HepG2 (cell line): ENCODE measurements around the gene POLR2B.

Source experiments
- FOXA1 ChIP-seq, 2 experiments: fragments of 450-650 bp in 1 of 2; sonication (generic) in 1 of 2; formaldehyde crosslinking in 1 of 2; IDR thresholded peaks; 2 replicates each; pipeline versions ENCODE4 v1.4.0 to v1.6.1; 2016 to 2020; ENCODE audit warnings: missing genetic modification reagents in 1 of 2
- MAFG ChIP-seq: sonication (generic); formaldehyde crosslinking; IDR thresholded peaks from 2 replicates; pipeline ENCODE4 v1.5.1; 2020; ENCODE audit warnings: mild to moderate bottlenecking, missing genetic modification reagents
- SP1 ChIP-seq, 2 experiments: fragments of 450-650 bp in 1 of 2; sonication (generic) in 1 of 2; formaldehyde crosslinking in 1 of 2; IDR thresholded peaks; 2 replicates each; pipeline versions ENCODE4 v1.4.0 to v1.6.1; 2016 to 2020; ENCODE audit warnings: missing genetic modification reagents in 1 of 2
- TF ChIP-seq, protein P1 (sequence below): sonication (generic); formaldehyde crosslinking; IDR thresholded peaks from 2 replicates; pipeline ENCODE4 v1.5.0; 2020; ENCODE audit warnings: mild to moderate bottlenecking, missing genetic modification reagents, moderate library complexity

DNA sequence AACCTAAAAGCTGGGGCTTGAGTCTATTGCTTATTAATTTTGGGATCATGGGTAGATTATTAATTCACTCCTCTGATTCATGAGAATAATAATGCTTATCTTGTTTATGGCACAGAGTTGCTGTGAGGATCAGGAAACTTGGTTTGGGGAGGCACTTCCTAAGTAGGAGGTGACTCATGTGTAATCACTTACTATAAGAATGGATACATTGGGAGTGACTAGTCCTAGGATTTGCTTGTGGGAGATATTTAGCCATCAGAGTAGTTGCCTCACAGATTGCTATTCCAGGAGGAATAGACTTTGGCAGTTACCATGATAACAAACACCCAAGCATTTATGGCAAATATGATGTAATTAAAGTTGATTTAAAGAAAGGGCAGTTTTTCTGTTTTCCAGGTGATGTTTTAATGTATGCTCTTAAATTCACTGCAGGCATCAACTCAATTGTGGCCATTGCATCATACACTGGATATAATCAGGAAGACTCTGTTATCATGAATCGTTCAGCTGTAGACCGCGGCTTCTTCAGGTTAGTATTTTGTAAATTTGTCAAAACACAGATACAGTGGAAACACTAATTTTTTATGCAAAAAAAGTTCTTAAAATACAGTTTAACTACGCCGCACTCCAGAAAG is 41.9 kb downstream of the POLR2B start:
- TF ChIP-seq SP1 (IDR thresholded peaks at IDR 0.05), result no peak
- TF ChIP-seq SP1 (CRISPR knock-in tag; IDR thresholded peaks at IDR 0.05), result no peak
- TF ChIP-seq FOXA1 (IDR thresholded peaks at IDR 0.05), result no peak
- no peak for TF ChIP-seq FOXA1 (CRISPR knock-in tag; IDR thresholded peaks at IDR 0.05)
- no peak for TF ChIP-seq MAFG
- TF ChIP-seq, protein P1, sequence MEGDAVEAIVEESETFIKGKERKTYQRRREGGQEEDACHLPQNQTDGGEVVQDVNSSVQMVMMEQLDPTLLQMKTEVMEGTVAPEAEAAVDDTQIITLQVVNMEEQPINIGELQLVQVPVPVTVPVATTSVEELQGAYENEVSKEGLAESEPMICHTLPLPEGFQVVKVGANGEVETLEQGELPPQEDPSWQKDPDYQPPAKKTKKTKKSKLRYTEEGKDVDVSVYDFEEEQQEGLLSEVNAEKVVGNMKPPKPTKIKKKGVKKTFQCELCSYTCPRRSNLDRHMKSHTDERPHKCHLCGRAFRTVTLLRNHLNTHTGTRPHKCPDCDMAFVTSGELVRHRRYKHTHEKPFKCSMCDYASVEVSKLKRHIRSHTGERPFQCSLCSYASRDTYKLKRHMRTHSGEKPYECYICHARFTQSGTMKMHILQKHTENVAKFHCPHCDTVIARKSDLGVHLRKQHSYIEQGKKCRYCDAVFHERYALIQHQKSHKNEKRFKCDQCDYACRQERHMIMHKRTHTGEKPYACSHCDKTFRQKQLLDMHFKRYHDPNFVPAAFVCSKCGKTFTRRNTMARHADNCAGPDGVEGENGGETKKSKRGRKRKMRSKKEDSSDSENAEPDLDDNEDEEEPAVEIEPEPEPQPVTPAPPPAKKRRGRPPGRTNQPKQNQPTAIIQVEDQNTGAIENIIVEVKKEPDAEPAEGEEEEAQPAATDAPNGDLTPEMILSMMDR (CRISPR knock-in tag), result no peak
